Dedifferentiated amniotic fluid mesenchymal stem cell (primary cell): ENCODE results near the gene ACTN1.
A peak's percentile ranks its signal among the peaks of the same experiment; 100 is the strongest.

ENCODE experiments used
- DNase-seq: peaks from one replicate; pipeline ENCODE4 v3.0.0-alpha.2; 2016; ENCODE audit errors: extremely low spot score

Gene ACTN1

GRCh38 chr14:68951800-68952530 is 27.1 kb downstream of the ACTN1 start:
- no peak for DNase-seq

GRCh38 chr14:68951035-68951797 is 27.9 kb downstream of the ACTN1 start:
- DNase-seq: peak; percentile 83

- DNase-seq: no peak
Measured at GRCh38 chr14:68950111-68950510, 29.0 kb downstream of the ACTN1 start.

GRCh38 chr14:68949601-68949965 is 29.5 kb downstream of the ACTN1 start:
- DNase-seq: no peak

GRCh38 chr14:68948686-68949600 is 30.2 kb downstream of the ACTN1 start:
- DNase-seq: no peak

GRCh38 chr14:68947802-68948201 is 31.3 kb downstream of the ACTN1 start:
- DNase-seq: no peak

GRCh38 chr14:68946489-68946822 is 32.6 kb downstream of the ACTN1 start:
- no peak for DNase-seq

GRCh38 chr14:68945585-68946488 is 33.3 kb downstream of the ACTN1 start:
- DNase-seq: no peak

GRCh38 chr14:68945190-68945584 is 33.9 kb downstream of the ACTN1 start:
- no peak for DNase-seq

- DNase-seq: no peak
Measured at GRCh38 chr14:68944162-68944561, 34.9 kb downstream of the ACTN1 start.

- DNase-seq: no peak
Measured at GRCh38 chr14:68943107-68943506, 36.0 kb downstream of the ACTN1 start.

- DNase-seq: no peak
Measured at GRCh38 chr14:68942296-68943035, 36.6 kb downstream of the ACTN1 start.

GRCh38 chr14:68941820-68942219 is 37.3 kb downstream of the ACTN1 start:
- DNase-seq: peak; percentile 84

GRCh38 chr14:68940614-68941185 is 38.4 kb downstream of the ACTN1 start:
- no peak for DNase-seq

GRCh38 chr14:68939893-68940613 is 39.0 kb downstream of the ACTN1 start:
- peak; percentile 92 for DNase-seq

GRCh38 chr14:68939181-68939892 is 39.8 kb downstream of the ACTN1 start:
- DNase-seq: no peak

- no peak for DNase-seq
Measured at GRCh38 chr14:68938271-68939150, 40.6 kb downstream of the ACTN1 start.
